ENCODE measurements around the gene MRPL4.

GRCh38 chr19:10211061-10211460, 41.0 kb upstream of the MRPL4 start:
- TF ChIP-seq, protein P1, sequence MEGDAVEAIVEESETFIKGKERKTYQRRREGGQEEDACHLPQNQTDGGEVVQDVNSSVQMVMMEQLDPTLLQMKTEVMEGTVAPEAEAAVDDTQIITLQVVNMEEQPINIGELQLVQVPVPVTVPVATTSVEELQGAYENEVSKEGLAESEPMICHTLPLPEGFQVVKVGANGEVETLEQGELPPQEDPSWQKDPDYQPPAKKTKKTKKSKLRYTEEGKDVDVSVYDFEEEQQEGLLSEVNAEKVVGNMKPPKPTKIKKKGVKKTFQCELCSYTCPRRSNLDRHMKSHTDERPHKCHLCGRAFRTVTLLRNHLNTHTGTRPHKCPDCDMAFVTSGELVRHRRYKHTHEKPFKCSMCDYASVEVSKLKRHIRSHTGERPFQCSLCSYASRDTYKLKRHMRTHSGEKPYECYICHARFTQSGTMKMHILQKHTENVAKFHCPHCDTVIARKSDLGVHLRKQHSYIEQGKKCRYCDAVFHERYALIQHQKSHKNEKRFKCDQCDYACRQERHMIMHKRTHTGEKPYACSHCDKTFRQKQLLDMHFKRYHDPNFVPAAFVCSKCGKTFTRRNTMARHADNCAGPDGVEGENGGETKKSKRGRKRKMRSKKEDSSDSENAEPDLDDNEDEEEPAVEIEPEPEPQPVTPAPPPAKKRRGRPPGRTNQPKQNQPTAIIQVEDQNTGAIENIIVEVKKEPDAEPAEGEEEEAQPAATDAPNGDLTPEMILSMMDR (IDR thresholded peaks at IDR 0.05): no peak
- no peak for TF ChIP-seq ZFX (IDR thresholded peaks at IDR 0.05; ENCODE audit: borderline replicate concordance)

Measured in 22Rv1 (cell line).